ENCODE data around the gene LIX1L.

DNA sequence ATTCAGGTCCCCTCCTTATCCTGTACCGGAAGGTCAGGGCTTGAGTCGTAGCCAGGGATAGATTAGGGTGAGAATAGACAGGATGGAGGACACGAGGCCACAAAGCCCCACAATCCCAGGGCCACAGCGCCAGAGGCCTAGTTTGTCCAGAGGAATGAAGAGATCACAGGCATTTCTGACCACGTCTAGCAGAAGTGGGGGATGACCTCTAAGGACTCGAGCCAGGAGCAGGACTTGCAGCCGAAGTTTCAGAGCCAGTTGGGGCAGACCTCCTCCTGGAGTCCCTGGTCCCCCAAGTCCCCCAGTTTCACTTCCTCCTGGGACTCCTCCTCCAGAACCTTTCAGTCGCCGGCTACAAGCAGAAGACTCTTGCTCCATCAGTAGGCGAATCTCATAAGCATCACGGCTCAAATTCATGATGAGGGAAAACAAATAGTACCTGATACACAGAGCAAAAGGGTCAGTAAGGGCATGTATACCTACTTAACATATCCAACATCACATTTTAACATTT lies 45.6 kb downstream of the LIX1L start:
- TF ChIP-seq CTCF (IDR thresholded peaks at IDR 0.05) (no peak), POLR2AphosphoS5 (IDR thresholded peaks at IDR 0.05) (no peak)
